Effector CD8-positive, alpha-beta T cell (primary cell): ENCODE measurements around the gene HAGHL.
"Not testable (repeated sequence)": the region's sequence is repeated elsewhere in the genome, so short reads cannot be mapped to it uniquely, and the experiment has no call there.

Experiments used
- DNase-seq: peaks from one replicate; lab custom pipeline; 2025; lab: John Stamatoyannopoulos, UW

HAGHL gene

GRCh38 chr16:772959-773358 lies 46.1 kb downstream of the HAGHL start:
- no peak for DNase-seq

- no peak for DNase-seq
Measured at GRCh38 chr16:774086-775001, 47.4 kb downstream of the HAGHL start.

- DNase-seq = no peak
Measured at GRCh38 chr16:775236-775796, 48.4 kb downstream of the HAGHL start.

GRCh38 chr16:776298-776697 lies 49.4 kb downstream of the HAGHL start:
- DNase-seq = not testable (repeated sequence)

- no peak for DNase-seq
Measured at GRCh38 chr16:776824-777223, 49.9 kb downstream of the HAGHL start.

GRCh38 chr16:777826-778225 lies 50.9 kb downstream of the HAGHL start:
- no peak for DNase-seq

- DNase-seq = no peak
Measured at GRCh38 chr16:778447-778846, 51.5 kb downstream of the HAGHL start.

- no peak for DNase-seq
Measured at GRCh38 chr16:778909-779527, 52.1 kb downstream of the HAGHL start.
